Mammary epithelial cell (primary cell): ENCODE data around the gene MAST4.

Source experiments
- CTCF ChIP-seq, 2 donors: IDR thresholded peaks in 1 of 2; conservative IDR thresholded peaks in 1 of 2; 2 replicates each; pipeline ENCODE4 v1.5.1; 2011 to 2012; ENCODE audit warnings: inconsistent platforms in 2 of 2, low read length in 2 of 2, mild to moderate bottlenecking in 2 of 2, control low read depth in 1 of 2, low read depth in 1 of 2; ENCODE audit not compliant: insufficient read depth in 1 of 2; ENCODE audit errors: extremely low read depth in 1 of 2
- EZH2 ChIP-seq: IDR thresholded peaks from 2 replicates; pipeline ENCODE4 v1.6.1; 2012; ENCODE audit warnings: low read length, inconsistent platforms, borderline replicate concordance

- TF ChIP-seq CTCF (conservative IDR thresholded peaks at IDR 0.05 in 1 of 2, IDR thresholded peaks at IDR 0.05 in 1 of 2; ENCODE audit: extremely low read depth in 1 of 2, insufficient read depth in 1 of 2, low read depth in 1 of 2, low read length in 2 of 2) (no peak), EZH2 (no peak)
These were observed 485.1 kb downstream of the MAST4 start for GRCh38 chr5:67081261-67081660.
